ENCODE measurements around the gene MXRA7. TPM values are rescaled to one million over a fixed set of nuclear protein-coding genes. Genes with fewer than 3 reads are reported as not detected.
"Not testable (repeated sequence)": the region's sequence is repeated elsewhere in the genome, so short reads cannot be mapped to it uniquely, and the experiment has no call there.

MXRA7 gene
- total and polyA plus RNA-seq, 2 experiments from 2014 or later: 101 to 164 TPM

DNA sequence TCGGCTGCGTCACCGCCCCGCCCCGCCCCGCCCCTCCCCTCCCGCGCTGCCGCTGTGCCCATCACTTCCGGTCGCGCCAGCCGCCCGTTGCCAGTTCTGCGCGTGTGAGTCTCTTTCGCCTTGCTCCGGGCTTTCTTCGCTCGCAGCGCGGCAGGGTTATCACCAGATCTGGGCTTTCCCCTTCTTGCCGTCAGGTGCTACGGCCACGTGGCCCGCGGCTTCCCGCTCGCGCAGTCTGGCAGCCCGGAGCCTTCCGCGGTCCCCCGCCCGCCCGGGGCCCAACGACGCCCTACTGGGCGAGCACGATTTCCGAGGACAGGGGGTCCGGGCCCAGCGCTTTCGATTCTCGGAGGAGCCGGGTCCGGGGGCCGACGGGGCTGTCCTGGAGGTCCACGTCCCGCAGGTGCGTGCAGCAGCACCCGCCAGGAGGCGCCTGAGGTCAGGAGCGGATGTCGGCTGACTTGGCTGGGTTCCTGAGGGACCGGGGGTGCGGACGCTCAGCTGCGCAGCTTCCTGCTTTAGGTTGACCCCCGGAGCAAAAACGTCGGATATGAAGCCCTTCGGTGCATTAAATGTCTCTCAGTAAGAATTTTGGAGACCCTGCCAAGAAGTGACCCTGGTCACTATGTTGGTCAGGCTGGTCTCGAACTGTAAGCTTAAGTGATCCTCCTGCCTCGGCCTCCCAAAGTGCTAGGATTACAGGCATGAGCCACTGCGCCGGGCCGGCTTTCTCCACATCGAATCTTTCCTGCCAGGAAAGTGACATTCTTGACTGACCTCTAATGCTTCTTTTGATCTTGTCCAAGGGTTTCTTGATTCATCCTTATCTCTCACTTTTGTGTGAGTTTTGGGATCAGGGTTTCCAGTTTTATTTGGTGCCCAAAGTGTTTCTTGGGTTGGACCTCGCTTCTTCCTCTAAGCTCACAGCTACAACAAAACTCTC lies 16.3 kb upstream of the MXRA7 start, which contains the start of gene METTL23:
METTL23 (plus strand) TSS at position 64 of the 943 bp plus-strand sequence. CDS start 2,872 bp downstream, outside the sequence.
- DNase-seq (ENCODE audit: low read depth in 1 of 2, low spot score in 1 of 2): peak; percentile 79 to 83
- H3K9me3 ChIP-seq (ENCODE audit: low read depth): no peaks in the 10 kb centered on the region
- H3K27me3 ChIP-seq: no peaks in the 10 kb centered on the region
- TF ChIP-seq, protein P1, sequence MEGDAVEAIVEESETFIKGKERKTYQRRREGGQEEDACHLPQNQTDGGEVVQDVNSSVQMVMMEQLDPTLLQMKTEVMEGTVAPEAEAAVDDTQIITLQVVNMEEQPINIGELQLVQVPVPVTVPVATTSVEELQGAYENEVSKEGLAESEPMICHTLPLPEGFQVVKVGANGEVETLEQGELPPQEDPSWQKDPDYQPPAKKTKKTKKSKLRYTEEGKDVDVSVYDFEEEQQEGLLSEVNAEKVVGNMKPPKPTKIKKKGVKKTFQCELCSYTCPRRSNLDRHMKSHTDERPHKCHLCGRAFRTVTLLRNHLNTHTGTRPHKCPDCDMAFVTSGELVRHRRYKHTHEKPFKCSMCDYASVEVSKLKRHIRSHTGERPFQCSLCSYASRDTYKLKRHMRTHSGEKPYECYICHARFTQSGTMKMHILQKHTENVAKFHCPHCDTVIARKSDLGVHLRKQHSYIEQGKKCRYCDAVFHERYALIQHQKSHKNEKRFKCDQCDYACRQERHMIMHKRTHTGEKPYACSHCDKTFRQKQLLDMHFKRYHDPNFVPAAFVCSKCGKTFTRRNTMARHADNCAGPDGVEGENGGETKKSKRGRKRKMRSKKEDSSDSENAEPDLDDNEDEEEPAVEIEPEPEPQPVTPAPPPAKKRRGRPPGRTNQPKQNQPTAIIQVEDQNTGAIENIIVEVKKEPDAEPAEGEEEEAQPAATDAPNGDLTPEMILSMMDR (IDR thresholded peaks at IDR 0.05; ENCODE audit: low read depth, low read length): peak; percentile 69
- H3K4me1 ChIP-seq (ENCODE audit: low read depth): peaks cover 19% of the 10 kb centered on the region
- H3K36me3 ChIP-seq: peaks cover 19% of the 10 kb centered on the region
- H3K27ac ChIP-seq: peak within 1 kb of the TSS; percentile 92
- H3K4me3 ChIP-seq: peak within 1 kb of the TSS; percentile 91

GRCh38 chr17:76726231-76726775 lies 15.5 kb upstream of the MXRA7 start, which contains the start of gene JMJD6:
Gene JMJD6 (minus strand): TSS chr17:76726606. CDS start chr17:76726475, 131 bp downstream.
- no peaks in the 10 kb centered on the region for H3K9me3 ChIP-seq (ENCODE audit: low read depth)
- H3K27me3 ChIP-seq: no peaks in the 10 kb centered on the region
- H3K4me3 ChIP-seq: peak within 1 kb of the TSS; percentile 91
- H3K27ac ChIP-seq: peak within 1 kb of the TSS; percentile 92
- peaks cover 19% of the 10 kb centered on the region for H3K4me1 ChIP-seq (ENCODE audit: low read depth)
- H3K36me3 ChIP-seq: peaks cover 23% of the 10 kb centered on the region
- DNase-seq (ENCODE audit: low read depth in 1 of 2, low spot score in 1 of 2): peak; percentile 95 to 98
- TF ChIP-seq, protein P1 (IDR thresholded peaks at IDR 0.05; ENCODE audit: low read depth, low read length): no peak

DNA sequence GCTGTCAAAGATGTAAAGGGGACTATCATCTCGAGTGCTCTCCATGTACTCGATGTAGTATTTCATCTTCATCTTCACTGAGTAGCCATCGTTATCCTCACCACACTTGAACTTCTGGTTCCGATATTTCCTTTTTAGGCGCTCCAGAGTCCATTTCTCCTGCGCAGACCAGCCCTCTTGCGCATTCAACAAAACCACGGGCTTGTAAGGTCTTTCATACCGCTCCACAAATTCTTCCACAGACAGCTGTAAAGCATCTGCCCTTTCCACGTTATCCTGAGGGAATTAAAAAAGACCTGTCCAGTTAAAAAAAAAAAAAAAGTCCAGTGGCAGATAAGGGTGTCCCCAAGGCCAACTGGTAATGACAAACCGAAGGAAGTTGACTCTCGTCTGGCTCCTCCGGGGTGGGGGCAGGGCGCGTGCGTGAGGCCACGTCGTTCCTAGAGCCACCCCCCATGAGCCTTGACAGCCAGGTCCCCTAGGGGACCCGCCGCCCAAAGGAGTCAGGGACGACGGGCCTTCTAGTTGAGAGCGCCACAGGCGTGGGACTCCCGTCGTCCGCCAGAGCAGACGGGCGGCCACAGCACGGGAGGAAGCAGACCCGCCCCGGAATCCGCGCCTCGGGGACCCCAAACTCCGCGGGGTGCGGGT lies 14.9 kb upstream of the MXRA7 start:
- H3K36me3 ChIP-seq: peaks cover 29% of the 10 kb centered on the region
- no peaks in the 10 kb centered on the region for H3K9me3 ChIP-seq (ENCODE audit: low read depth)

DNA sequence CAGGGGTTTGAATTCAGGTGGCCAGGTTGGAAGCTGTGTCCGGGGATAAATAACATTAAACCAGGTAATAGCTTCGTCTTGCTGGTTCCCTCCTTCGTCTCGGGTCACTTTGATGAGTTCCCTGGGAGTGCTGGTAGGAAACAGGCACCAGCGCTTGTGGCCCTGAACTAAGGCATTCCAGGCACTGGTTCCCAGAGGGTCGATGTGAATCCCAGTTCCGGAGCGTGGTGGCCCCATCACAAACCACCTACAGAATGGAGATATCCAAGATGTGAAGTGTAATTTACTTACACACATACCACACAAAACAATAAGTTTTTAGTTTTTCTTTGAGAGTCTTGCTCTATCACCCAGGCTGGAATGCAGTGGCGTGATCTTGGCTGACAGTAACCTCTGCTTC lies 13.0 kb upstream of the MXRA7 start:
- DNase-seq (ENCODE audit: low read depth in 1 of 2, low spot score in 1 of 2): no peak
- Histone ChIP-seq H3K4me3 (no peak overlapping the region), H3K4me1 (ENCODE audit: low read depth) (peaks cover 19% of the 10 kb centered on the region), H3K27me3 (no peaks in the 10 kb centered on the region), H3K36me3 (peaks cover 48% of the 10 kb centered on the region), H3K9me3 (ENCODE audit: low read depth) (no peaks in the 10 kb centered on the region), H3K27ac (no peak overlapping the region)
- TF ChIP-seq, protein P1 (IDR thresholded peaks at IDR 0.05; ENCODE audit: low read depth, low read length): no peak

More for the DNA sequence above, 14.9 kb upstream of the MXRA7 start:
- peak overlapping the region; percentile 91 for H3K4me3 ChIP-seq
- H3K4me1 ChIP-seq (ENCODE audit: low read depth): peaks cover 19% of the 10 kb centered on the region
- peak overlapping the region; percentile 92 for H3K27ac ChIP-seq
- DNase-seq (ENCODE audit: low read depth in 1 of 2, low spot score in 1 of 2): peak; percentile 60 to 66
- no peaks in the 10 kb centered on the region for H3K27me3 ChIP-seq
- TF ChIP-seq, protein P1 (IDR thresholded peaks at IDR 0.05; ENCODE audit: low read depth, low read length): no peak

GRCh38 chr17:76722977-76723376 lies 12.2 kb upstream of the MXRA7 start:
- H3K4me3 ChIP-seq; DNase-seq (ENCODE audit: low read depth in 1 of 2, low spot score in 1 of 2); H3K27me3 ChIP-seq; H3K27ac ChIP-seq; H3K9me3 ChIP-seq (ENCODE audit: low read depth): not testable (repeated sequence)
- H3K4me1 ChIP-seq (ENCODE audit: low read depth): peaks cover 18% of the 10 kb centered on the region
- peaks cover 56% of the 10 kb centered on the region for H3K36me3 ChIP-seq
